ENCODE data around the gene BBOX1.

The BBOX1 gene

GRCh38 chr11:27028561-27028965, 12.1 kb upstream of the BBOX1 start:
- no peak overlapping the region for H3K27ac ChIP-seq
- no peaks in the 10 kb centered on the region for H3K36me3 ChIP-seq (replicated peaks)
- no peak for TF ChIP-seq CTCF (IDR thresholded peaks at IDR 0.05; ENCODE audit: low read depth, low read length, missing control alignments)
- in situ Hi-C loops (cut with HindIII; ENCODE audit: low pct_ligation_motif_present, low sequenced_read_pairs): no loop called here
- no peak overlapping the region for H3K4me3 ChIP-seq (ENCODE audit: low read depth, low read length)
- DNase-seq: no peak
- H3K27me3 ChIP-seq (replicated peaks): no peaks in the 10 kb centered on the region

DNA sequence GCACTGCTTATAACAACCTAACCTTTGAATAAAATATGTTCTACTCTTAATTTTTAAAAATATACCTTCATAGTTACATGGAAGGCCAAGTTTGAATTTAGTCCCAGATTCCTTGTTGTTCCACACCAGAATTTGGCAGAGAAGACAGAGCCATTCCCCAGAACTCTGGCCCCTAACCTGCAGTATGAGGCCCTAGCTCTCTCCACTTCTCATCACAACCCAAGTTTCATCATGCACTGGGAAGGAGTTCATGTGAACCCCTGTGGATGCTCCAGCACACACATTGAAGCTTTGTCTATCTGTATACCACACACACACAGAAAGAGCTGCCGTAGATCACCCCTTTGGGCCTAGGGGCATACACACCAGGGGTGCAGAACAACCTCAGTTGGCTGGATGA, 10.6 kb upstream of the BBOX1 start:
- no peak for TF ChIP-seq CTCF (IDR thresholded peaks at IDR 0.05; ENCODE audit: low read depth, low read length, missing control alignments)
- Histone ChIP-seq H3K27me3 (replicated peaks) (no peaks in the 10 kb centered on the region), H3K4me3 (ENCODE audit: low read depth, low read length) (no peak overlapping the region), H3K27ac (no peak overlapping the region), H3K36me3 (replicated peaks) (no peaks in the 10 kb centered on the region)
- in situ Hi-C loops (cut with HindIII; ENCODE audit: low pct_ligation_motif_present, low sequenced_read_pairs): no loop called here
- no peak for DNase-seq

- in situ Hi-C loops (cut with HindIII; ENCODE audit: low pct_ligation_motif_present, low sequenced_read_pairs): no loop called here
- H3K27me3 ChIP-seq (replicated peaks): no peaks in the 10 kb centered on the region
- no peaks in the 10 kb centered on the region for H3K36me3 ChIP-seq (replicated peaks)
- no peak overlapping the region for H3K4me3 ChIP-seq (ENCODE audit: low read depth, low read length)
- no peak for DNase-seq
- no peak for TF ChIP-seq CTCF (IDR thresholded peaks at IDR 0.05; ENCODE audit: low read depth, low read length, missing control alignments)
- no peak overlapping the region for H3K27ac ChIP-seq
Observed at GRCh38 chr11:27031754-27032153, 8.9 kb upstream of the BBOX1 start.

GRCh38 chr11:27039873-27040272, 742 bp upstream of the BBOX1 start:
- Histone ChIP-seq H3K27me3 (replicated peaks) (no peaks in the 10 kb centered on the region), H3K36me3 (replicated peaks) (no peaks in the 10 kb centered on the region), H3K4me3 (ENCODE audit: low read depth, low read length) (no peak overlapping the region), H3K27ac (no peak overlapping the region)
- in situ Hi-C loops (cut with HindIII; ENCODE audit: low pct_ligation_motif_present, low sequenced_read_pairs): no loop called here
- TF ChIP-seq CTCF (IDR thresholded peaks at IDR 0.05; ENCODE audit: low read depth, low read length, missing control alignments): peak; percentile 25
- DNase-seq: no peak

DNA sequence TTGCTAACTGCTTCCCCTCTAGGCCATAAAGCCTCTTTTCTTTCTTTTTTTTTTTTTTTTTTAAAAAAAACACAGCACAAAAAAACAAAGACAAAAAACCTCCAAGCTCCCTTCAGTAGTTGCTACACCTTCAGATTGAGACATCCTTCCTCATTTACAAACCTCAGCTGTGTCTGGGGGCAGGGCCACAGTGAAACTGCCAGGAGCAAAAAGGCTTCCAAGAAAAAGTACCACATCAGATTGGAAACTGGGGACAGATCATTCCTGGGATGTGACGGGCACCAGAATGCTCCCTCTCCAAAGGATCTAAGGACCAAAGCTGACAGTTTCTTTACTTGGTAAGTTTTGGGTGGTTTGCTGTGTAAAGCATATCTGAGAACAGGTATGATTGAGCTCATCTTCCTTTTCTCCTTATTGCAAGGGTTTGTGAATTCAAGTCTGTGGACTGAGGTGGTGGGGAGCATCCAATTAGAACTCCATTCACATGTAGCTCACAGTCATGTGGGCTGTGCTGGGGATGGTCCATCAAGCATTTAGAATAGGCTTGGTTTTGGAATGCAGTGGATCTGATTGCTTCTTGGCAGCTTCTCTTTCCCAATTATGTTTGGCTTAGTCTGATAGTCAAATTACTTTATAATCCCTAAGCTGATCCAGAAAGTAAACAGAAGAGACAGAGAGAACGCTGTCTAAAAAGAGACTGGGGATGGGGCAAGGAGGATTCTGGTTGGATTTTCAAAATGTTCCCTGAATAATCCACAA, 705 bp downstream of the BBOX1 start:
- no peaks in the 10 kb centered on the region for H3K27me3 ChIP-seq (replicated peaks)
- in situ Hi-C loops (cut with HindIII; ENCODE audit: low pct_ligation_motif_present, low sequenced_read_pairs): no loop called here
- no peak for DNase-seq
- no peak overlapping the region for H3K27ac ChIP-seq
- TF ChIP-seq CTCF (IDR thresholded peaks at IDR 0.05; ENCODE audit: low read depth, low read length, missing control alignments): no peak
- H3K4me3 ChIP-seq (ENCODE audit: low read depth, low read length): no peak overlapping the region
- H3K36me3 ChIP-seq (replicated peaks): no peaks in the 10 kb centered on the region

- Histone ChIP-seq H3K36me3 (replicated peaks) (no peaks in the 10 kb centered on the region), H3K27ac (no peak overlapping the region), H3K27me3 (replicated peaks) (no peaks in the 10 kb centered on the region), H3K4me3 (ENCODE audit: low read depth, low read length) (no peak overlapping the region)
- in situ Hi-C loops (cut with HindIII; ENCODE audit: low pct_ligation_motif_present, low sequenced_read_pairs): no loop called here
- no peak for TF ChIP-seq CTCF (IDR thresholded peaks at IDR 0.05; ENCODE audit: low read depth, low read length, missing control alignments)
- DNase-seq: no peak
Observed at GRCh38 chr11:27046956-27047355, 6.3 kb downstream of the BBOX1 start.
